ENCODE results near the gene CTNNAL1. TPM values are rescaled to one million over a fixed set of nuclear protein-coding genes. Genes with fewer than 3 reads are reported as not detected.

CTNNAL1 gene
- total and polyA plus RNA-seq, 2 of the 8 experiments (the other 6 are each of a cell fraction or from before 2014, with no cell fraction given), result 23.2 to 66.1 TPM

GRCh38 chr9:109048822-109049221, 35.5 kb upstream of the CTNNAL1 start:
- 83% methylated on average over 3 of the region's 3 CpGs; no CpG with 5 or more reads in 1 of the 2 experiments for WGBS, 2 experiments (ENCODE audit: extremely low coverage in 1 of 2, insufficient coverage in 1 of 2, insufficient read length in 1 of 2, insufficient replicate concordance in 2 of 2, low coverage in 1 of 2, low lambda C conversion rate in 2 of 2, missing lambda C conversion rate in 1 of 2)
- Histone ChIP-seq H3K14ac (ENCODE audit: insufficient read length) (no peak overlapping the region), H3K4me2 (ENCODE audit: insufficient read depth in 1 of 2, low read depth in 2 of 2, low read length in 2 of 2) (no peak overlapping the region), H3K18ac (ENCODE audit: extremely low read depth, low read length) (no peak overlapping the region), H2BK15ac (ENCODE audit: low read length) (no peak overlapping the region), H3K79me2 (ENCODE audit: control insufficient read depth in 1 of 2, insufficient read depth in 2 of 2, low read length in 2 of 2) (no peaks in the 10 kb centered on the region), H2BK12ac (ENCODE audit: low read depth, low read length) (no peak overlapping the region), H4K20me1 (replicated peaks in 1 of 2; ENCODE audit: control insufficient read depth in 1 of 2, insufficient read depth in 2 of 2, low read length in 2 of 2) (peaks cover 0 to 2% of the 10 kb centered on the region in 2 experiments), H3K4me3 (ENCODE audit: extremely low read depth in 1 of 4, insufficient read depth in 2 of 4, low read depth in 3 of 4, low read length in 4 of 4) (no peak overlapping the region), H3K9me3 (ENCODE audit: insufficient read depth in 2 of 2, low read depth in 1 of 2, low read length in 1 of 2) (no peaks in the 10 kb centered on the region), H2BK20ac (ENCODE audit: low read length) (no peak overlapping the region), H3K23me2 (ENCODE audit: low read depth, low read length) (no peaks in the 10 kb centered on the region; the same call in 1 of the 2 replicates), H3K23ac (ENCODE audit: insufficient read length) (no peak overlapping the region), H4K8ac (ENCODE audit: extremely low read depth, insufficient read depth, low read length) (no peak overlapping the region), H2AFZ (ENCODE audit: low read length) (no peak overlapping the region), H3K4me1 (replicated peaks in 1 of 4; ENCODE audit: control insufficient read depth in 3 of 4, insufficient read depth in 4 of 4, low read length in 3 of 4) (peaks cover 0 to 1% (median 0%) of the 10 kb centered on the region in 4 experiments; a peak in 1 of 7 replicates), H3K9ac (replicated peaks in 1 of 4; ENCODE audit: extremely low read depth in 1 of 4, low read depth in 3 of 4, low read length in 3 of 4) (no peak overlapping the region), H4K5ac (ENCODE audit: insufficient read length, low read depth, low read length) (no peak overlapping the region), H3K4ac (replicated peaks; ENCODE audit: insufficient read length, low read depth, low read length) (no peak overlapping the region), H3K27me3 (replicated peaks in 1 of 4; ENCODE audit: control insufficient read depth in 3 of 4, extremely low read depth in 1 of 4, insufficient read depth in 3 of 4, low read length in 3 of 4) (no peaks in the 10 kb centered on the region), H2BK5ac (ENCODE audit: low read depth, low read length) (no peak overlapping the region), H4K91ac (replicated peaks; ENCODE audit: insufficient read length, low read length) (no peak overlapping the region), H3K56ac (replicated peaks; ENCODE audit: insufficient read length, low read depth, low read length) (no peak overlapping the region), H3K36me3 (ENCODE audit: control insufficient read depth in 2 of 4, insufficient read depth in 4 of 4, low read length in 3 of 4) (peaks cover 2 to 87% (median 51%) of the 10 kb centered on the region in 4 experiments; a peak in 7 of 8 replicates), H2BK120ac (replicated peaks; ENCODE audit: low read depth, low read length) (no peak overlapping the region), H2AK5ac (ENCODE audit: low read depth, low read length) (no peak overlapping the region), H3K27ac (ENCODE audit: low read depth, low read length) (no peak overlapping the region), H3K79me1 (ENCODE audit: low read depth, low read length) (no peaks in the 10 kb centered on the region)
- FAIRE-seq, result no peak
- no peak for DNase-seq (ENCODE audit: low read depth in 1 of 2, low spot score in 2 of 2)
- CTCF ChIA-PET (ENCODE audit: partially characterized antibody), result interaction anchor here (1.6 to 2.0 kb wide), 2 partner anchors 8 to 60 kb away, joined by 3 to 4 read pairs; no protein-coding TSS in a partner anchor
- POLR2A ChIA-PET (ENCODE audit: partially characterized antibody), result interaction anchor here (0.8 to 1.9 kb wide), 2 partner anchors 10 to 11 kb away, joined by 3 to 5 read pairs; no protein-coding TSS in a partner anchor
- no peak for TF ChIP-seq CBX8 (IDR thresholded peaks at IDR 0.05; ENCODE audit: borderline replicate concordance, low read depth, low read length)
- no peak for TF ChIP-seq RXRA (IDR thresholded peaks at IDR 0.05; ENCODE audit: insufficient read depth, low read depth, low read length)
- TF ChIP-seq EGR1 (IDR thresholded peaks at IDR 0.05; ENCODE audit: borderline replicate concordance, low read depth, low read length), result no peak
- no peak for TF ChIP-seq ATF3 (IDR thresholded peaks at IDR 0.05; ENCODE audit: insufficient read depth, low read depth, low read length)
- TF ChIP-seq SP1 (IDR thresholded peaks at IDR 0.05; ENCODE audit: low read depth, low read length), result no peak
- no peak for TF ChIP-seq NRF1 (IDR thresholded peaks at IDR 0.05; ENCODE audit: low read depth, low read length)
- TF ChIP-seq YY1 (IDR thresholded peaks at IDR 0.05; ENCODE audit: low read depth, low read length), result no peak
- TF ChIP-seq TAF1 (IDR thresholded peaks at IDR 0.05; ENCODE audit: low read depth, low read length), result no peak
- TF ChIP-seq EZH2 (IDR thresholded peaks at IDR 0.05; ENCODE audit: low read depth, low read length, severe bottlenecking), result no peak
- no peak for TF ChIP-seq CHD1 (IDR thresholded peaks at IDR 0.05; ENCODE audit: low read depth, low read length)
- no peak for TF ChIP-seq CEBPB (IDR thresholded peaks at IDR 0.05; ENCODE audit: low read depth, low read length)
- no peak for TF ChIP-seq SRF (IDR thresholded peaks at IDR 0.05; ENCODE audit: low read depth, low read length)
- TF ChIP-seq TAF7 (optimal IDR thresholded peaks at IDR 0.05; ENCODE audit: borderline replicate concordance, low read depth, low read length), result no peak
- no peak for TF ChIP-seq NANOG (IDR thresholded peaks at IDR 0.05; ENCODE audit: insufficient read depth, low read depth, low read length, poor library complexity, severe bottlenecking)
